ENCODE data around the gene WSB2.

- TF ChIP-seq CTCF (IDR thresholded peaks at IDR 0.05; ENCODE audit: poor library complexity) (no peak), EZH2 (IDR thresholded peaks at IDR 0.05; ENCODE audit: borderline replicate concordance) (no peak), EZH2phosphoT487 (IDR thresholded peaks at IDR 0.05; ENCODE audit: low read depth, severe bottlenecking, unreplicated experiment) (no peak)
Measured at GRCh38 chr12:118044075-118044474, 16.9 kb downstream of the WSB2 start.
